GM19463 (cell line): Measurements from ENCODE around the gene RNF217.
"Not testable (repeated sequence)": the region's sequence is repeated elsewhere in the genome, so short reads cannot be mapped to it uniquely, and the experiment has no call there.

Experiments
- ATAC-seq: cut with Tn5 transposase; IDR thresholded peaks from one replicate; pipeline ENCODE4 v1.9.1; 2021; ENCODE audit warnings: mild to moderate bottlenecking, moderate library complexity; ENCODE audit not compliant: unreplicated experiment

Gene RNF217

DNA sequence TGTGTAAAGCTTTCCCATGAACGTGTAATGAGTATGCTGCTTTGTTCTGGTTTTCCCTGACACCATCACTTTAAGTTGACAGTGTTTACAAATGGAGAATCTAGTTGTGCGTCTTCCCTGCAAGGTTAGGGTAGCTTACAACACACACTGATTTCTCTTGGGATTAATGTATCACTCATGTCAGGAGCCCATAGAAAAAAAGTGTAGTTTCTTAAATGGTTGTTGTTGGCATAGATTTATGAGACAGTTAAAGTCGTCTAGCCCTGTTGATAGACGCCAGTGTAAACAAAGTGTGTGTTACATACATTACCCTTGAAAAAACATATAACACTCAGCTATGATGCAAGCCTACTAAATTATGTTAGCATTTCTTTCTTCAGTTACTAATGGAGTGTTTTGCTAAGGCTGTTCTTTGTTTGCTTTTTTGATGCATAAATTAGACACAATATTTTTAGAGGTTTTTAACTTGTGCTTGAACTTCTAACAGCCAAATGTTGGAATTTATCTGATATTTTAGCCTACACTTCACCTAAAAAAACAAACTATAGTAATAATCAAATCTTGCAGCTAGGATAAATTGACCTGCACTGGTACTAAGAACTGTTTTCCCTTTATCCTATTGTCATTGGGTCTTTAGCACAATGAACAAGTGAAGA lies 88.6 kb downstream of the RNF217 start:
- ATAC-seq = no peak

DNA sequence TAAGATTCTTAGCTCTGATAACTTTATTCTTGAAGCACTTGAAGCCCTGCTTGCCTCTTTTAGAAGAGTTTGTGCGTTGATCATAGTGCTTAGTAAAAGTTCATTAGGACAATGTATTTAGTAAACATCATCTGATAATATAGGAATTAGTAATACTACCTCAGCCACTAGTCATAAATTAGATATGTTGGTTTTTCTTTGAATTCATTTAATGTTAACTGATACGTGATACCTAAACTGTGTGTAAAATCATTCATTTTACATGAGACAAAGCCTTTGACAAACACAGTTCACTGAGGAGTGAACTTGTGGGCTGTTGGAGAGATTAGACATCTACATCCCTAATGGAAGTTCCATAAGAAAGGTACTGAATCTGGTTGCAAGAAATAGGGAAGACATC lies 91.6 kb downstream of the RNF217 start:
- no peak for ATAC-seq

- no peak for ATAC-seq
Observed at GRCh38 chr6:125054331-125054730, 92.1 kb downstream of the RNF217 start.

DNA sequence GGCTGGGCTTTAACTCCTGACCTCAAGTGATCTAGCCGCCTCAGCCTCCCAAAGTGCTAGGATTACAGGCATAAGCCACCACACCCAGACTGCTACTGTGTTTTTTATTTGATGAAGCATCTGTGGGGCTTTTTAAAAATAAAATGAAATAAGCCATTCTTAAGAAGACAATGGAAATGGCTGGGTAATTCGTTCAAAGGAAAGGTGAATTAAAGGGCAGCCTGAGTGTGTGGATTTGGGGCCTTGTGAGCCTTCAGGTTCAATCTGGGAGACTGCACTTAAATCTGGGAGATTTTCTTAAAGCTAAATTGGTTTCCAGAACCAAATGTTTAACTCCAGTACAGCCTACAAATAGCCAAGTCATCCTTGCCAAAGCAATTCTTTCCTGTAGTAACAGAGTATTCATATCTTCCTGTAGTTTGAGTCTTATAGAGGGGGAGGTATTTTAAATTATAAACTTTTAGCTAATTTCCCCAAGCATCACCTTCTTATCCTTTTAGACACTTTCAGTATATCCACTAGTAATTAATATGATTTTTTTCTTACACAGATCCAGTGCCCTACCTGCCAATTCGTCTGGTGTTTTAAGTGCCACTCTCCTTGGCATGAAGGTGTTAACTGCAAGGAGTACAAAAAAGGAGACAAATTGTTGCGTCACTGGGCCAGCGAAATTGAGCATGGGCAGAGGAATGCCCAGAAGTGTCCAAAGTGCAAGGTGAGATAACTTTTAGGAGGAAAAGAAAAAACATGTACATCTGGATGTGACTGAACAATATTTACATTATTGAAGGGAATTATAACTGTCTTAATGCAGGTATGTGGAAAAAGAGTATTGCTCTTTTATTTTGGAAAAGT lies 95.4 kb downstream of the RNF217 start:
- ATAC-seq = no peak

DNA sequence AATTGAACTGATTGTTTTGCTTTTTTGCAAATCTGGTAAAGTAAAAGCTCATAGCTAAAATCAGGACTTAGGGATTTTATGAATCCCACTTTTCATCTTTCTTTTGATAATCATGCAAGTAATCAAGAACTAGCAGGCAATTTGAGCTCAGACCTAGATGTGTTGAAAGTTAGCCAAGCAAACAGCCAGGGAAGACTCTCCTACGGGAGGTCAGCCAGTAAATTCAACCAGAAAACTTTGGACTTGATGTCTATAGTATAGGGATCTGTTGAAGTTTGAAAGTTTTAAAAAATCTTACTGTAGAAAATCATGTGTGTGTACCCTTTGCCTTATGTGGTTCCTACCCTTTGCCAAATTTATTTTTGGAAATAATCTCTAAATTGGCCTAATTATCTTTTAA lies 96.3 kb downstream of the RNF217 start:
- no peak for ATAC-seq

DNA sequence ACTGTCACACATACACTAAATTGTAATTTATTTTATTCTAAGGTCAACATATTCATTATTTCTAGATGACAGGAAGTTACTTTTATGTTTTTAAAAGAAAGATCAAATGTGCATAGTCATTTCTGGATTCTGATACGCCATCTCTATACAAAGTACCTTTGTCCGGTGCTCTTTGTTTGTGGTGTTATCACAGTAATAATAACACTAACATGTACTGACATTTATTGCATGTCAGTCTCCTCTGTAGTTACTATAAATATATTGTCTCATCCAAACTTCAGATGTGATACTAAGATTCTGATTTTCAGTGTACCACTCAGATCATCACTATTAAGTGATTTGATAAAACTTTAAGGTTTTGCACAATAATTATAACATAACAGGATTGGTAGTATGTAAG lies 101.1 kb downstream of the RNF217 start:
- no peak for ATAC-seq

DNA sequence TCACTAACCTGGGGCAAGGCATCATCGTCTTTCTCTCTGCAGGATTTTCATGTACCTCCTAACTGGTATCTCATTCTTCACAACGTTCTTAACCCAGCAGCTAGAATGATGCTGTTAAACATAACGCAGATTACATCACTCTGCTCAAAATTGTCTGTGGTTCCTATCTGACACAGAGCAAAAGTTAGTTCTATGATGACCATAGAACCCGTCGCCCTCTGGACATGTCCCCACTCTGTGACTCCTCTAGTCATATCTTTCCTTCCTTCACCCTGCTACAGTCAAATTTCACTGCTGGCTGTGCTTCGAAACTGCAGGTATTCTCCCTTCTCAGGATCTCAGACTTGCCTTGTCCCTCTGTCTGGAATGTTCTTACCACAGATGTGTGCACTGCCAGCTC lies 103.9 kb downstream of the RNF217 start:
- peak; percentile 49 for ATAC-seq

GRCh38 chr6:125066964-125067363 lies 104.7 kb downstream of the RNF217 start:
- ATAC-seq = peak; percentile 52

GRCh38 chr6:125067552-125067951 lies 105.3 kb downstream of the RNF217 start:
- ATAC-seq = no peak

DNA sequence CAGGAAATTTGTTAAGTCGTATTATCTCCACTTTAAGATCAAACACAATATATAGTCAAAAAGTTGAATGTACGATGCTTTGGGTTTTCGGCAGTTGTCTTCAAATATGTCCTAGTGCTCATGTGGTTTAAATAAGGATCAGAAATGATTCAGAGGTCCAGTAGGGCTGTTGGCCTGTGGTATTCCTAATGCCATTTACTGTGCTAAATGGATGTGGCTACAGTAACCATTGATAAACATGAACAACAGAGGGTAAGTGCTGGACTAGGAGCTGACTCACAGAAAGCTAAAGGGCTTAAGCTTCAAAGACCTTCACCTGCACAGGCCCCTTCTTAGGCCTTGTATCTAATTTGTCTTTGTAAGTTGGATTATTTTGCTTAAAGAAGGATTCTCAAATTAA lies 110.8 kb downstream of the RNF217 start:
- ATAC-seq = no peak

- no peak for ATAC-seq
Observed at GRCh38 chr6:125074120-125074519, 111.9 kb downstream of the RNF217 start.

DNA sequence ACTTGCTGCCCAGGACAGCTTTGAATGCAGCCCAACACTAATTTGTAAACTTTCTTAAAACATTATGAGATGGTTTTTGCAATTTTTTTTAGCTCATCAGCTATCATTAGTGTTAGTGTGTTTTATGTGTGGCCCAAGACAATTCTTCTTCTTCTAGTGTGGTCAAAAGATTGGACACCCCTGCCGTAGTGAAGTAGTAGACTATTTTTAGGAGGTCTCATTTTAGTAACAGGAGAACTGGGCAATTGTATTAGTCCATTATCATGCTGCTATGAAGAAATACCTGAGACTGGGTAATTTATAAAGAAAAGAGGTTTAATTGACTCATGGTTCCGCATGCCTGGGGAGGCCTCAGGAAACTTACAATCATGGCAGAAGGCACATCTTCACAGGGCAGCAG lies 112.8 kb downstream of the RNF217 start:
- not testable (repeated sequence) for ATAC-seq

DNA sequence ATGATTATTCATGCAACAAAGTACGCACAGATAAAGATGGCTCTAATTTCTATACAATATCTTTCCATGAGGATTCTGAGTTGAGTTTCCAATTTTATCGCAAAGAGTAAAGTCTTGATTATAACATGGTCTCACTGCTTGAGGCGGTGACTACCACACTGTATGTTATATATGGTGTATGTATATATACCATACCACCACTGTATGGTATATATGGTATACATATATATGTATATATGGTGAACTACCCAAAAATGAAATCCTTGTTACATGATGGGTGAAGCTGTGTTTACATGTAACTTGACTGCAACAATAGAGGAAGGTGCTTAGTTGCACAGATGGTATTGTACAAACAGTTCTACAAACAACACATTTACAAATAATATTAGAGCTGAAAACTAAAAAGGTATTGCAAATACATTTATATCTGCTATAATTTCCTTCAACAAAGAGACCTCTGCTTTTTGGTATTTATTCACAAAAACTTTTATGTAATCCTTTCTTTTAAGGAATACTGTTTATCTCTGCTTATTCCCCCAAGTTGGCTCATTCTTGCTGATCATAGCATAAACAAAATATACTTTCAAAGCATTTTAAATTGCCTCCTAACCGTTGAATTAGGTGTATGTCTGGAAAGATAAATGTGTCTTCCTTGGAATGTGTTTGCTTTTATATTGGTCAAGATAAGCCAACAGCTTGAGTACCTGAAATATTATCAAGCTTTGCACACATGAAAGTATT lies 113.7 kb downstream of the RNF217 start:
- ATAC-seq = no peak

- ATAC-seq = no peak
Observed at GRCh38 chr6:125076482-125076742, 114.2 kb downstream of the RNF217 start.

GRCh38 chr6:125077453-125077852 lies 115.2 kb downstream of the RNF217 start:
- no peak for ATAC-seq

- ATAC-seq = no peak
Observed at GRCh38 chr6:125078602-125079321, 116.5 kb downstream of the RNF217 start.

GRCh38 chr6:125082908-125083683 lies 120.9 kb downstream of the RNF217 start:
- ATAC-seq = no peak

DNA sequence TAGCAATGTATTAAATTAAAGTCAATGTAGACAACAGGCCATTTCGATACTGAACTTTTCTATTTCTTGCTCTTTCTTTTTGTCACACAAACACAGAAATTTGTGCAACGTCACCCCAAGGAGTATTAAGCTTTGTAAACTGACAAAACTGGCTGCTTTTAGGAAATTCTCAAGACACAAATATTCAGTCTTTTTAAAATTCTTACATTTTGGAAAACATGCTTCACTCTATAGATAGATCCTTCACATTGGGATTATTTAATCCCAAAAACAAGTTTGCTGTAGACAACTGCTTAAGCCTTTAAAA lies 121.4 kb downstream of the RNF217 start:
- no peak for ATAC-seq

DNA sequence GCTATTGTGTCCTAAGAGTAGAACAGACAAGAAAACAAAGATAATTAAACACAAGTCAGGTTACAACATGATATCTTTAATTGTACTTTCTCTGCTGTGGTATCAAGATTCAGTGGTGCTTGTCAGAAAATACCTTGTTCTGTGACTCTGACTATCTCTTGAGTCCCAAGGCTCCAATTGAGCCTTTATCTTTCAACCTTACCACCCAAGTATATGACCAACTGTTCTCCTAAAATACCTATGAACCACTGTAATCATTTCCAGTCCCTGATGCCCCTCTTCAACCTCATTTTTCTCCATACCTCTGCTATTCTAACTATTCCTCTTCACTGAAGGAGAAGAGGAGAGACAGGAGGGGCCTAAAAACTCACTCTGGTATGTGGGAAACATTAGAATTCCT lies 124.5 kb downstream of the RNF217 start:
- no peak for ATAC-seq

DNA sequence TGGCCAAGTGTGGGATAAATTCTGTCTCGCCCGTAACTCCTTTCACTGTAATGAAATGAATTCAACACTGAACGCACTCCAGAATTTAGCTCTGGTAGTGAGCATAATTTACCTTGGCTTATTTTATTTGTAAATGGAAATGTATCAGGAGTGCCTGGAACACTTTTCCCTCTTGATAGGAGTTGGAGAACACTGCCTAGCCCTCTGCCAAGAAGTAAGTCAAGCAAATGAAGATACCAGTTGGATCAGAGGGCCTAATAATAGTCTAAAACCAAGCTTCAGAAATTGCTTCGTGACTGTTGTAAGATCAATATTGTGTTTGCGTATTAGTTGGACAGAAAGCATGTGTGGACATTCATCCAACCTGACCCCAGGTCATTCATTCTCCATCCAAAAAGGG lies 126.7 kb downstream of the RNF217 start:
- no peak for ATAC-seq

DNA sequence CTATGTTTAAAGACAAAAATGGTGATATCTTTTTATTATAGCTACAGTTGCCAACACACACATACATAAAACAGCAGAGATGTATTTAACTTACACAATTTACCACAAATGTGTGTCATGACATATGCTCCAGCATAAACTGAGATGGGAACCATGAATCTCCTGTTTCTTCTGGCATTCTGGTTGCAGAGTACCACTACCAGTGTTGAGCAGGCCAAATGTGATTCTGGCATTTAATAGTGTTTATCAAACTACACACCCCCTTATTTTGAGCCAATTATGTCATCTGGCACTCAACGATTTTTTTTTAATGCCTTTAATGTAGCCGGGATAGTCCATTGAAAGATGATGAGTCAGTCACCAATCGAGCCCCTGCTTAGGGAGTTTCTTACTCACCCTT lies 132.3 kb downstream of the RNF217 start:
- no peak for ATAC-seq
